Adrenal gland (tissue), 12 donors: ENCODE measurements around the gene LRRC10B. TPM values are rescaled to one million over a fixed set of nuclear protein-coding genes. Genes with fewer than 3 reads are reported as not detected.

Experiments used
- DNase-seq, 7 donors: peaks; one replicate each; pipeline ENCODE4 v3.0.0-alpha.2; 2019 to 2020
- H3K27ac ChIP-seq, 5 donors: fragments of 200-600 bp; sonication (generic) in 4 of 5; 1 replicate in 3 of 5; 2 replicates in 2 of 5; pipeline versions ENCODE4 v1.5.1 to v1.8.0; 2016 to 2020; ENCODE audit warnings: mild to moderate bottlenecking in 1 of 5
- H3K27me3 ChIP-seq: fragments of 200-600 bp; 2 replicates; pipeline ENCODE4 v1.8.0; 2021
- H3K36me3 ChIP-seq, 2 donors: fragments of 200-600 bp; replicated peaks in 1 of 2; 1 replicate in 1 of 2; 2 replicates in 1 of 2; pipeline versions ENCODE4 v1.5.1 to v1.8.0; 2018 to 2022
- H3K4me1 ChIP-seq, 2 donors: fragments of 200-600 bp; replicated peaks in 1 of 2; 1 replicate in 1 of 2; 2 replicates in 1 of 2; pipeline versions ENCODE4 v1.5.1 to v1.8.0; 2018 to 2021
- H3K4me3 ChIP-seq, 4 donors: fragments of 200-600 bp; sonication (generic) in 3 of 4; one replicate each; pipeline ENCODE4 v1.5.1; 2016 to 2018
- H3K9me3 ChIP-seq, 3 donors: fragments of 200-600 bp; sonication (generic) in 1 of 3; replicated peaks in 1 of 3; 1 replicate in 2 of 3; 2 replicates in 1 of 3; pipeline versions ENCODE4 v1.5.1 to v1.8.0; 2016 to 2021
- CTCF ChIP-seq, 6 experiments: fragments of 450-650 bp in 4 of 6; fragments of 200-600 bp in 2 of 6; sonication (generic) in 1 of 6; IDR thresholded peaks; 1 replicate in 5 of 6; 2 replicates in 1 of 6; pipeline versions ENCODE4 v1.5.1 to v1.8.0; 2016 to 2021; ENCODE audit warnings: antibody characterized with exemption in 6 of 6, mild to moderate bottlenecking in 2 of 6, moderate library complexity in 1 of 6
- POLR2A ChIP-seq, 2 donors: fragments of 450-650 bp; IDR thresholded peaks; one replicate each; pipeline ENCODE4 v1.6.1; 2017; ENCODE audit warnings: antibody characterized with exemption in 2 of 2, mild to moderate bottlenecking in 2 of 2, moderate library complexity in 1 of 2
- WGBS, 4 donors: extraction: QIAGEN DNeasy Blood & Tissue Kit in 2 of 4; methylation state at CpG; one replicate each; pipeline versions ENCODE4 v1.1.5 to v1.1.7; 2013 to 2017; 5-methylcytosine and 5-hydroxymethylcytosine counted together
- intact Hi-C, 2 donors: fragments of 100-400 bp; cut with DNase I; formaldehyde crosslinking; loops; one replicate each; pipeline versions ENCODE4 v1.14.1 to v1.15.0; 2022 to 2023
- polyA plus RNA-seq, 3 donors: library from polyadenylated mRNA; stranded (reverse); fragments of 200-250 nt in 2 of 3; fragments of 350-450 nt in 1 of 3; fragmentation: Illumina TruSeq in 1 of 3; extraction: RNeasy Lipid Tissue Mini Kit (QIAGEN cat#74804) in 1 of 3; gene quantifications; one replicate each; pipeline ENCODE4 v1.2.3, GENCODE V29; 2013 to 2014
- total RNA-seq, 9 donors: library from RNA; depleted of rRNA in 4 of 9; stranded (reverse); fragments of >200 nt in 4 of 9; fragments of 120-200 nt in 1 of 9; fragmentation: NEBNext Ultra II Directional in 1 of 9; extraction: Animal tissue kit (Norgen Biotek cat#: 25700) in 1 of 9; gene quantifications; one replicate each; pipeline versions ENCODE4 v1.1.0 to v1.2.4, GENCODE V29; 2013 to 2023
- donor health status: healthy with polysubstance abuse.
- donor health status: Bipolar disorder and iron deficiency.
- donor health status: DM: yes; HTN: yes; CAD: no.
- donor health status: DM: no; HTN: no; CAD: no.
- donor health status: DM: no; HTN: no; CAD: no.
- donor health status: DM: yes; HTN: yes; CAD: no.

LRRC10B gene
- total and polyA plus RNA-seq, 12 donors, result 0.06 to 2.6 (median 1.1) TPM; not detected in 3

- peaks cover 0 to 7% of the 10 kb centered on the region in 2 donors for H3K4me1 ChIP-seq
- H3K27me3 ChIP-seq, result no peaks in the 10 kb centered on the region
- WGBS, 4 donors, result 82 to 90% (median 88%) methylated on average over 8 of the region's 8 CpGs
- no peaks in the 10 kb centered on the region for H3K36me3 ChIP-seq
- TF ChIP-seq CTCF (IDR thresholded peaks at IDR 0.05) (no peak), POLR2A (IDR thresholded peaks at IDR 0.05) (no peak)
- H3K4me3 ChIP-seq, result no peak overlapping the region
- no peak overlapping the region for H3K27ac ChIP-seq
- no peaks in the 10 kb centered on the region for H3K9me3 ChIP-seq
- intact Hi-C loops, result loop anchor here in 1 of 2 donors (10.0 kb wide), 1 partner anchor 91 kb away; no protein-coding TSS in a partner anchor
- DNase-seq, result no peak
These were observed 24.9 kb downstream of the LRRC10B start for GRCh38 chr11:61533401-61533800.

GRCh38 chr11:61534025-61534932 lies 25.7 kb downstream of the LRRC10B start:
- 79 to 85% (median 82%) methylated on average over 36 of the region's 36 CpGs for WGBS, 4 donors
- Histone ChIP-seq H3K36me3 (no peaks in the 10 kb centered on the region), H3K27me3 (no peaks in the 10 kb centered on the region), H3K27ac (no peak overlapping the region), H3K4me1 (peaks cover 0 to 7% of the 10 kb centered on the region in 2 donors), H3K9me3 (no peaks in the 10 kb centered on the region), H3K4me3 (no peak overlapping the region)
- no peak for DNase-seq
- TF ChIP-seq CTCF (IDR thresholded peaks at IDR 0.05), result no peak
- no peak for TF ChIP-seq POLR2A (IDR thresholded peaks at IDR 0.05)
- intact Hi-C loops, result loop anchor here in 1 of 2 donors (10.0 kb wide), 1 partner anchor 91 kb away; no protein-coding TSS in a partner anchor

- TF ChIP-seq CTCF (IDR thresholded peaks at IDR 0.05) (no peak), POLR2A (IDR thresholded peaks at IDR 0.05) (no peak)
- no peaks in the 10 kb centered on the region for H3K4me1 ChIP-seq
- DNase-seq, result no peak
- no peak overlapping the region for H3K4me3 ChIP-seq
- intact Hi-C loops, result loop anchor here in 1 of 2 donors (10.0 kb wide), 1 partner anchor 90 kb away; no protein-coding TSS in a partner anchor
- no peak overlapping the region for H3K27ac ChIP-seq
- H3K27me3 ChIP-seq, result no peaks in the 10 kb centered on the region
- no peaks in the 10 kb centered on the region for H3K9me3 ChIP-seq
- H3K36me3 ChIP-seq, result no peaks in the 10 kb centered on the region
- WGBS, 4 donors, result 71 to 76% (median 74%) methylated on average over 32 of the region's 32 CpGs
These were observed 26.6 kb downstream of the LRRC10B start for GRCh38 chr11:61534933-61535839.
